Panc1 (cell line): ENCODE results near the gene ST3GAL6. TPM values are rescaled to one million over a fixed set of nuclear protein-coding genes. Genes with fewer than 3 reads are reported as not detected.

Experiments
- ATAC-seq: fragments of 200-7000 bp; cut with Tn5 transposase; 2 replicates; pipeline ENCODE4 v1.9.1; 2020; ENCODE audit warnings: mild to moderate bottlenecking, moderate library complexity
- BruUV-seq: library from RNA; stranded (reverse); fragments of 400-500 nt; replicated peaks from 2 replicates; lab custom pipeline; 2021; lab: Mats Ljungman, UMichigan
- CTCF ChIA-PET: fragments of 300-600 bp; sonication (Branson Sonifier 250); formaldehyde crosslinking; loops from one replicate; lab custom pipeline; 2022; ENCODE audit warnings: antibody characterized with exemption; lab: Charles Lee
- POLR2A ChIA-PET: fragments of 300-600 bp; sonication (Branson Sonifier 250); formaldehyde crosslinking; loops from one replicate; lab custom pipeline; 2022; ENCODE audit warnings: antibody characterized with exemption; lab: Charles Lee
- DNase-seq: peaks from one replicate; pipeline ENCODE4 v3.0.0-alpha.2; 2010; ENCODE audit warnings: low read depth, low spot score
- H3K27ac ChIP-seq: 2 replicates; pipeline ENCODE4 v1.5.1; 2011; ENCODE audit warnings: mild to moderate bottlenecking, low read length, inconsistent platforms
- H3K27me3 ChIP-seq: fragments of 200-500 bp; sonication (Bioruptor generic); 2 replicates; pipeline ENCODE4 v1.6.0; 2014; ENCODE audit warnings: low read length, inconsistent platforms; ENCODE audit not compliant: control insufficient read depth, insufficient read depth
- H3K36me3 ChIP-seq: fragments of 200-500 bp; sonication (Bioruptor generic); 2 replicates; pipeline ENCODE4 v1.5.1; 2014; ENCODE audit warnings: inconsistent platforms, mild to moderate bottlenecking, low read length, moderate library complexity; ENCODE audit not compliant: control insufficient read depth, insufficient read depth
- H3K4me1 ChIP-seq: 2 replicates; pipeline ENCODE4 v1.5.1; 2011; ENCODE audit warnings: inconsistent platforms, mild to moderate bottlenecking, low read length, moderate library complexity; ENCODE audit not compliant: control insufficient read depth, insufficient read depth
- H3K4me3 ChIP-seq, 2 experiments: 2 replicates each; pipeline ENCODE4 v1.5.1; 2011 to 2012; ENCODE audit warnings: low read depth in 2 of 2, low read length in 2 of 2, mild to moderate bottlenecking in 2 of 2, inconsistent platforms in 1 of 2, moderate library complexity in 1 of 2
- H3K9me3 ChIP-seq: fragments of 200-500 bp; sonication (Bioruptor generic); 2 replicates; pipeline ENCODE4 v1.5.1; 2014; ENCODE audit warnings: low read depth, mild to moderate bottlenecking, inconsistent platforms, low read length, moderate library complexity; ENCODE audit not compliant: control insufficient read depth, insufficient read depth
- POLR2AphosphoS5 ChIP-seq: IDR thresholded peaks from 2 replicates; pipeline ENCODE4 v1.6.1; 2012; ENCODE audit warnings: mild to moderate bottlenecking, low read depth, low read length, moderate library complexity
- REST ChIP-seq, 2 experiments: IDR thresholded peaks; 2 replicates each; pipeline ENCODE4 v1.6.1; 2011 to 2012; ENCODE audit warnings: low read depth in 2 of 2, control low read depth in 1 of 2, low read length in 1 of 2, mild to moderate bottlenecking in 1 of 2, moderate library complexity in 1 of 2; ENCODE audit not compliant: insufficient read depth in 1 of 2
- SIN3A ChIP-seq: IDR thresholded peaks from 2 replicates; pipeline ENCODE4 v1.6.1; 2012; ENCODE audit warnings: low read depth, mild to moderate bottlenecking, low read length, moderate library complexity, borderline replicate concordance; ENCODE audit not compliant: insufficient read depth
- TCF7L2 ChIP-seq: IDR thresholded peaks from 2 replicates; pipeline ENCODE4 v1.6.1; 2011; ENCODE audit warnings: mild to moderate bottlenecking, low read depth, low read length, inconsistent platforms
- in situ Hi-C: cut with HindIII; loops from 2 replicates; pipeline ENCODE4 v1.10.0; 2016; ENCODE audit warnings: low sequenced_read_pairs, low pct_unique_long_range_greater_than_20kb
- intact Hi-C: fragments of 100-400 bp; cut with micrococcal nuclease; formaldehyde crosslinking; loops from one replicate; pipeline ENCODE4 v1.10.0; 2022; ENCODE audit not compliant: unreplicated experiment
- total RNA-seq: library from RNA; stranded (reverse); gene quantifications from one replicate; pipeline ENCODE4 v1.2.1, GENCODE V29; 2021; ENCODE audit not compliant: unreplicated experiment
- TF ChIP-seq, protein P1 (sequence below): fragments of 450-650 bp; IDR thresholded peaks from 2 replicates; pipeline ENCODE4 v1.5.1; 2017; ENCODE audit warnings: mild to moderate bottlenecking

ST3GAL6 gene
- total RNA-seq, 1 experiment from 2014 or later: 0.15 TPM

- CTCF ChIA-PET: no interaction called here
- no peak for DNase-seq
- no peak for ATAC-seq
- no peaks in the 10 kb centered on the region for H3K9me3 ChIP-seq
- H3K4me3 ChIP-seq: no peak overlapping the region
- POLR2A ChIA-PET: no interaction called here
- in situ Hi-C loops: no loop called here
- peaks cover 10% of the 10 kb centered on the region; the same call in 1 of the 2 replicates for H3K36me3 ChIP-seq
- H3K27ac ChIP-seq: no peak overlapping the region
- no peak for TF ChIP-seq SIN3A
- H3K4me1 ChIP-seq: no peaks in the 10 kb centered on the region
- H3K27me3 ChIP-seq: no peaks in the 10 kb centered on the region
- no TSS peak for BruUV-seq
- intact Hi-C loops: no loop called here
Observed at GRCh38 chr3:98807561-98807960, 44.4 kb downstream of the ST3GAL6 start.

- Histone ChIP-seq H3K4me1 (no peaks in the 10 kb centered on the region), H3K27ac (no peak overlapping the region), H3K27me3 (no peaks in the 10 kb centered on the region), H3K4me3 (no peak overlapping the region), H3K36me3 (peaks cover 10% of the 10 kb centered on the region; the same call in 1 of the 2 replicates), H3K9me3 (no peaks in the 10 kb centered on the region)
- TF ChIP-seq, protein P1, sequence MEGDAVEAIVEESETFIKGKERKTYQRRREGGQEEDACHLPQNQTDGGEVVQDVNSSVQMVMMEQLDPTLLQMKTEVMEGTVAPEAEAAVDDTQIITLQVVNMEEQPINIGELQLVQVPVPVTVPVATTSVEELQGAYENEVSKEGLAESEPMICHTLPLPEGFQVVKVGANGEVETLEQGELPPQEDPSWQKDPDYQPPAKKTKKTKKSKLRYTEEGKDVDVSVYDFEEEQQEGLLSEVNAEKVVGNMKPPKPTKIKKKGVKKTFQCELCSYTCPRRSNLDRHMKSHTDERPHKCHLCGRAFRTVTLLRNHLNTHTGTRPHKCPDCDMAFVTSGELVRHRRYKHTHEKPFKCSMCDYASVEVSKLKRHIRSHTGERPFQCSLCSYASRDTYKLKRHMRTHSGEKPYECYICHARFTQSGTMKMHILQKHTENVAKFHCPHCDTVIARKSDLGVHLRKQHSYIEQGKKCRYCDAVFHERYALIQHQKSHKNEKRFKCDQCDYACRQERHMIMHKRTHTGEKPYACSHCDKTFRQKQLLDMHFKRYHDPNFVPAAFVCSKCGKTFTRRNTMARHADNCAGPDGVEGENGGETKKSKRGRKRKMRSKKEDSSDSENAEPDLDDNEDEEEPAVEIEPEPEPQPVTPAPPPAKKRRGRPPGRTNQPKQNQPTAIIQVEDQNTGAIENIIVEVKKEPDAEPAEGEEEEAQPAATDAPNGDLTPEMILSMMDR: no peak
- TF ChIP-seq SIN3A (no peak), POLR2AphosphoS5 (no peak), REST (IDR thresholded peaks at IDR 0.05; ENCODE audit: insufficient read depth in 1 of 2, low read depth in 2 of 2, low read length in 1 of 2) (no peak), TCF7L2 (no peak)
- ChIA-PET POLR2A (no interaction called here), CTCF (no interaction called here)
- no peak for DNase-seq
- no TSS peak for BruUV-seq
- intact Hi-C loops (no loop called here), in situ Hi-C loops (no loop called here)
- ATAC-seq: no peak
Observed at GRCh38 chr3:98808071-98808470, 44.9 kb downstream of the ST3GAL6 start.

DNA sequence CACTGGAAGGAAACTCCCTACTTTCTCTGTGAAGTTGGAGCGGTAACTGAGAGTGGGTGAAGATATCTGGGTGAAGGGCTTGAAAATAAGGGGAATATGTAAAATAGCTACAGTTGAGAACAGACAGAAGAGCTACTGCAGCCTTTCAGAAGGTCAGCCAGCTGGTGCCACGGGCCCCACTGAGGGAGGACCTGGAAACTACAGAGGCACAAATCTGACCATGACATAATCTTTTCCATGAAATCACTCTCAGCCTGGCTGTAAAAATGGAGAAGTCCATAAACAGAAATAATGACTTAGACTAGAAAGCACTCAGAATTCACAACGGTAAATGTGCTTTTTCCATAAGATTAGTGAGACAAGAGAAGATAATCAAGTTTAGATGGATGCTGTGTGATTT is 46.4 kb downstream of the ST3GAL6 start:
- CTCF ChIA-PET: no interaction called here
- H3K27me3 ChIP-seq: no peaks in the 10 kb centered on the region
- H3K4me1 ChIP-seq: no peaks in the 10 kb centered on the region
- H3K36me3 ChIP-seq: peaks cover 10% of the 10 kb centered on the region; the same call in 1 of the 2 replicates
- H3K4me3 ChIP-seq: no peak overlapping the region
- ATAC-seq (no peak), DNase-seq (no peak)
- in situ Hi-C loops (no loop called here), intact Hi-C loops (no loop called here)
- BruUV-seq: no TSS peak
- no peaks in the 10 kb centered on the region for H3K9me3 ChIP-seq
- POLR2A ChIA-PET: no interaction called here
- TF ChIP-seq REST (IDR thresholded peaks at IDR 0.05; ENCODE audit: insufficient read depth in 1 of 2, low read depth in 2 of 2, low read length in 1 of 2) (no peak), SIN3A (no peak), POLR2AphosphoS5 (no peak), TCF7L2 (no peak)
- TF ChIP-seq, protein P1: no peak
- no peak overlapping the region for H3K27ac ChIP-seq
